GM18951 (cell line): ENCODE results near the gene SAMD14.

Experiments
- POLR2A ChIP-seq: IDR thresholded peaks from 4 replicates; pipeline ENCODE4 v1.6.1; 2011; ENCODE audit warnings: mild to moderate bottlenecking; ENCODE audit not compliant: insufficient read length, insufficient read depth; ENCODE audit errors: extremely low read depth
- in situ Hi-C: fragments of 300-500 bp; cut with MboI; formaldehyde crosslinking; loops from one replicate; pipeline ENCODE4 v1.12.0; 2022; ENCODE audit warnings: low sequenced_read_pairs, mixed read lengths, inconsistent platforms; ENCODE audit not compliant: unreplicated experiment

SAMD14 gene

GRCh38 chr17:50093807-50094206 lies 36.2 kb downstream of the SAMD14 start:
- in situ Hi-C loops, result no loop called here
- TF ChIP-seq POLR2A, result no peak

- in situ Hi-C loops, result no loop called here
- TF ChIP-seq POLR2A, result no peak
Measured at GRCh38 chr17:50093246-50093645, 36.7 kb downstream of the SAMD14 start.

GRCh38 chr17:50091918-50092285 lies 38.1 kb downstream of the SAMD14 start:
- no peak for TF ChIP-seq POLR2A
- in situ Hi-C loops, result no loop called here

DNA sequence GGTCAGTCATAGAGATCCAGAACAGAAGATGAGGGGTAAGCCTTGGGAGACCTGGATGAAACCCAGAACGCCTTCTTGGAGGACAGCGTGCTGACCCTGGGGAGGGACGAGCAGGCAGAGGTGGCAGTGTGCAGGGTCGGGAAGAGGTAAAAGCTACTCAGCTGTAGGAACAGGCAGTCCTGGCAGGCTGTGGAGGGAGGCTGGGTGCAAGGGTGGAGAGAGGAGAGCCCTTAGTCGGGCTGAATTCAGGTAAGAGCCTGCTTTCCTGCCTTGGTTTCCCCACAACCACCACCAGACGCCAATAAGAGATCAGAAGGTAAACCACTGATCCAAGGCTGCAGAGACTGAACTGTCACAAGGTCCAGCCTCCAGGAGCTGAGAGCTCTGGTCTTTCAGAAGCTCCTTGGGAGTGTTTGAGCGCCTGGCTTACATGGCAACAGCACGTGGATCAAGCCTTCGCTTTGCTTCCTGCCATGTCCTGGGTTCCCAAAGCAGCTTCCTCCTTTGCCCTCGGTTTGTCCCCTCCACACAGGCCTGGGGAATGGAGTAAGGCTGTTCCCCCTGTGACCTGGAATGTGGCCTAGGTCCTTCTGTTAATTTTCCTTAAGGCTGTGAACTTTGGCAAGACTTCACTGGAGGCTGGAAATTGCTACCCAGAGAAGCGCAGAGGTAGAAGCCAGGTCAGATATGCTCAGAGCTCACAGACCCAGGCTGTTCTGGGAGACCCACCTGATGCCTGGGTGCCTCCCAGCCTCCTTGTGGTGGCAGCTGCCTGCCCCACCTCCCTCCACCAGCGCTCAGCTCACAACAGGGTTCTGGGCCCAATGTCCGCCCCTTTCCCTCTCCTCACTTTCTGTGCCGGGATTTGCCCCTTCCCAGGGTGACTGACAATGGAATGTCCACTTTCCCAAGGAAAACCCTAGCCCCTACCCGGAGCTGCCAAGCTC lies 38.7 kb downstream of the SAMD14 start:
- in situ Hi-C loops, result no loop called here
- no peak for TF ChIP-seq POLR2A

GRCh38 chr17:50090071-50090470 lies 39.9 kb downstream of the SAMD14 start:
- in situ Hi-C loops, result no loop called here
- no peak for TF ChIP-seq POLR2A

DNA sequence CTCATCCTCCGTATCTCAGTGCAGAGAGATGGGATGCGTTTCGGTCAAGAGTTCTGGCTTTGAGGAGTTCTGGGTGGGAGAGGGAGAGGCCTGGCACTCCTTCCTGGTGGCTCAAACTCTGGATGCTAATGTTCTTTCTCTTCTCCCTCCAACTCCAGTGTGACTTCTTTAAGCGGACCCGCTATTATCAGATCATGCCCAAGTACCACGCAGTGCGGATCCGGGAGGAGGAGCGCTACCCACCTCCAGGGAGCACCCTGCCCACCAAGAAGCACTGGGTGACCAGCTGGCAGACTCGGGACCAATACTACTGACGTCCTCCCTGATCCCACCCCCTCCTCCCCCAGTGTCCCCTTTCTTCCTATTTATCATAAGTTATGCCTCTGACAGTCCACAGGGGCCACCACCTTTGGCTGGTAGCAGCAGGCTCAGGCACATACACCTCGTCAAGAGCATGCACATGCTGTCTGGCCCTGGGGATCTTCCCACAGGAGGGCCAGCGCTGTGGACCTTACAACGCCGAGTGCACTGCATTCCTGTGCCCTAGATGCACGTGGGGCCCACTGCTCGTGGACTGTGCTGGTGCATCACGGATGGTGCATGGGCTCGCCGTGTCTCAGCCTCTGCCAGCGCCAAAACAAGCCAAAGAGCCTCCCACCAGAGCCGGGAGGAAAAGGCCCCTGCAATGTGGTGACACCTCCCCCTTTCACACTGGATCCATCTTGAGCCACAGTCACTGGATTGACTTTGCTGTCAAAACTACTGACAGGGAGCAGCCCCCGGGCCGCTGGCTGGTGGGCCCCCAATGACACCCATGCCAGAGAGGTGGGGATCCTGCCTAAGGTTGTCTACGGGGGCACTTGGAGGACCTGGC lies 40.8 kb downstream of the SAMD14 start:
- in situ Hi-C loops, result no loop called here
- TF ChIP-seq POLR2A, result no peak

DNA sequence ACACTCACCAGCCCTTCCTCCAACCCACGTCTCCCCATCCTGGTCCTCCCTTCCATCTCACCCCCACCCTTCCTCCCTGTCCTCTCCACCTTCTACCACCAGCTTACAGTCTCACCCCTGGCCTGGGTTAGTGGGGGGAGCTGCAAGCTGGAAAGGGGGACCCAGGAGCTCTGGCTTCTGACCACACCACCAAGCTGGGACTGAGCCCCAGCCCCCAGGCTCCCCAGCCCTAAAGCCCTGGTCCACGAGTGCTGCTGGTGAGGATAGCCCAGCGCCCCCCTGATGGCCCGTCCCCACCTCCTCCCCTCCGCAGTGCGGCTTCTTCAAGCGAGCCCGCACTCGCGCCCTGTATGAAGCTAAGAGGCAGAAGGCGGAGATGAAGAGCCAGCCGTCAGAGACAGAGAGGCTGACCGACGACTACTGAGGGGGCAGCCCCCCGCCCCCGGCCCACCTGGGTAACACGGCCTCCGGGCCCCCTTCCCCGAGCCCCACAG lies 42.0 kb downstream of the SAMD14 start:
- in situ Hi-C loops, result no loop called here

DNA sequence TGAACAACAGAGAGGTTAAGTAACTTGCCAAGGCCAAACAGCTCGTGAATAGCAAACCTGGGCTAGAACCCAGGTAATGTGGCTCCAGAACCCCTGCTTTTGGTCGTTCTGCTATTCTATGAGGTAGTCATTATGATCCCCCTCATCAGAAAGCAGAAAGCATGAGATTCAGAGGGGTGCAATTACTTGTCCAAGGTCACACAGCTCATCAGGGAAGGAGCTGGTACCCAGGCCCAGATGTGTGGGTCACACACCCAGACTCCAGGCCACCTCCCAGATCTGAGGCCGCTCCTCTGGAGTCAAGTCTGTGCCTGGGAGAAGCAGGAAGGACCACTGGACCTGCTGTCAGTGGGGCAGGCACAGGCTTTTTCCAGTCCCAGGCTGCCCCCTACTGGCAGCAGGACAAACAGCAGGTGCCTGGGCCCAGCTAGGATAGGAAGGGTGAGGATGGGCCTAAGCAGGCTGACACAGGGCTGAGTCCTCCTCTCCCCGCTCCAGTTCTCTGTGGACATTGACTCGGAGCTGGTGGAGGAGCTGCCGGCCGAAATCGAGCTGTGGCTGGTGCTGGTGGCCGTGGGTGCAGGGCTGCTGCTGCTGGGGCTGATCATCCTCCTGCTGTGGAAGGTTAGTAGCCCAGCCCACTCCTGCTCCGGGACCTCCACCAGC lies 42.6 kb downstream of the SAMD14 start:
- no peak for TF ChIP-seq POLR2A
- in situ Hi-C loops, result no loop called here

More for the DNA sequence above, 42.0 kb downstream of the SAMD14 start:
- no peak for TF ChIP-seq POLR2A

DNA sequence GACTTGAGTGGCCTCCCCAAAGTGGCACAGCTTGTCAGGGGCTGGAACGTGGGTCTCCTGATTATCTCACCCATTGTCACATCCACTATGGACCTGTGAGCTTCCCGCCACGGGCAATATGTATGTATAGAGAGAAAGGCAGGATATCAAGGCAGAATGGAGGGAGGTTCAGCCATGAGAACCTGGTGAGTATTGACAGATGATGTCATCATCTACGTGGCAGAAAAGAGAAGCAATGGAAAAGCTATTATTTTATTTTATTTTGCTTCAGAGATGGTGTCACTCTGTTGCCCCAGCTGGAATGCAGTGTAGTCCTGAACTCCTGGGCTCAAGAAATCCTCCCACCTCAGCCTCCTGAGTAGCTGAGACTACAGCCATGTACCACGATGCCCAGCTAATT lies 48.2 kb downstream of the SAMD14 start:
- in situ Hi-C loops, result no loop called here
- TF ChIP-seq POLR2A, result no peak

- in situ Hi-C loops, result no loop called here
- no peak for TF ChIP-seq POLR2A
Measured at GRCh38 chr17:50080827-50081226, 49.1 kb downstream of the SAMD14 start.

GRCh38 chr17:50080096-50080480 lies 49.9 kb downstream of the SAMD14 start:
- in situ Hi-C loops, result no loop called here

GRCh38 chr17:50079334-50080095 lies 50.4 kb downstream of the SAMD14 start:
- no peak for TF ChIP-seq POLR2A
- in situ Hi-C loops, result no loop called here

More at GRCh38 chr17:50080096-50080480, 49.9 kb downstream of the SAMD14 start:
- no peak for TF ChIP-seq POLR2A

- TF ChIP-seq POLR2A, result no peak
- in situ Hi-C loops, result no loop called here
Measured at GRCh38 chr17:50078430-50078829, 51.5 kb downstream of the SAMD14 start.
